K562 (cell line): ENCODE measurements around the gene C3orf70. TPM values are rescaled to one million over a fixed set of nuclear protein-coding genes. Genes with fewer than 3 reads are reported as not detected.

ENCODE experiments used
- ATAC-seq: fragments of 200-7000 bp; cut with Tn5 transposase; 3 replicates; pipeline ENCODE4 v1.9.1; 2020; ENCODE audit warnings: moderate library complexity
- BruUV-seq: library from RNA; stranded (reverse); fragments of 400-500 nt; replicated peaks from 2 replicates; lab custom pipeline; 2021; lab: Mats Ljungman, UMichigan
- CTCF ChIA-PET: fragments of 300-600 bp; formaldehyde crosslinking; extraction: SDS; loops from one replicate; lab custom pipeline; 2021; ENCODE audit warnings: low intra/inter-chr PET ratio; lab: Yijun Ruan, JAX
- POLR2A ChIA-PET: fragments of 300-600, 350-650 bp; sonication (Branson Sonifier 250); formaldehyde crosslinking; extraction: SDS; loops from one replicate; lab custom pipeline; 2021; ENCODE audit warnings: antibody characterized with exemption, inconsistent platforms; lab: Yijun Ruan, JAX
- DNase-seq, 4 experiments: peaks; one replicate each; pipeline versions ENCODE4 v3.0.0 to v3.0.0-alpha.2; 2011 to 2018; ENCODE audit warnings: low spot score in 3 of 4, mixed read lengths in 3 of 4; ENCODE audit errors: extremely low read depth in 1 of 4
- FAIRE-seq: peaks from 2 replicates; lab custom pipeline; 2011; peaks lifted over from hg19 to GRCh38; lab: Jason Lieb, UNC
- H2AFZ ChIP-seq: 2 replicates; pipeline ENCODE4 v1.6.0; 2011; ENCODE audit warnings: low read depth, low read length, control low read depth, inconsistent platforms
- H3K27ac ChIP-seq: fragments of 200-600 bp; 3 replicates; pipeline ENCODE4 v1.8.0; 2011; ENCODE audit warnings: low read depth, mild to moderate bottlenecking, control low read depth, inconsistent platforms, low read length, moderate library complexity, mixed read lengths; ENCODE audit errors: extremely low read depth
- H3K27me3 ChIP-seq, 2 experiments: fragments of 300-600 bp in 1 of 2; 2 replicates in 1 of 2; 3 replicates in 1 of 2; pipeline versions ENCODE4 v1.6.0 to v1.8.0; 2011; ENCODE audit warnings: inconsistent platforms in 2 of 2, low read length in 2 of 2, mild to moderate bottlenecking in 1 of 2, mixed read lengths in 1 of 2, moderate library complexity in 1 of 2; ENCODE audit not compliant: control insufficient read depth in 2 of 2, insufficient read depth in 2 of 2
- H3K36me3 ChIP-seq: fragments of 300-600 bp; 3 replicates; pipeline ENCODE4 v1.8.0; 2011; ENCODE audit warnings: mild to moderate bottlenecking, low read length, inconsistent platforms; ENCODE audit not compliant: control insufficient read depth, insufficient read depth
- H3K4me1 ChIP-seq, 2 experiments: fragments of 200-600 bp in 1 of 2; replicated peaks in 1 of 2; 2 replicates in 1 of 2; 3 replicates in 1 of 2; pipeline versions ENCODE4 v1.5.1 to v1.8.0; 2011; ENCODE audit warnings: inconsistent platforms in 2 of 2, low read length in 2 of 2, mild to moderate bottlenecking in 1 of 2, mixed read lengths in 1 of 2, moderate library complexity in 1 of 2; ENCODE audit not compliant: control insufficient read depth in 2 of 2, insufficient read depth in 2 of 2
- H3K4me2 ChIP-seq: 2 replicates; pipeline ENCODE4 v1.6.1; 2011; ENCODE audit warnings: low read length, control low read depth, inconsistent platforms, mixed read lengths; ENCODE audit not compliant: insufficient read depth
- H3K4me3 ChIP-seq: fragments of 200-600 bp; sonication (generic), shearing (Covaris generic); 2 replicates; pipeline ENCODE4 v1.5.1; 2016; ENCODE audit warnings: control low read depth, inconsistent platforms
- H3K79me2 ChIP-seq: fragments of 200-600 bp; 3 replicates; pipeline ENCODE4 v1.8.0; 2011; ENCODE audit warnings: low read length, inconsistent platforms; ENCODE audit not compliant: control insufficient read depth, insufficient read depth
- H3K9ac ChIP-seq, 2 experiments: 2 replicates each; pipeline versions ENCODE4 v1.6.0 to v1.6.1; 2011; ENCODE audit warnings: low read depth in 2 of 2, low read length in 2 of 2, control low read depth in 1 of 2, inconsistent platforms in 1 of 2, mild to moderate bottlenecking in 1 of 2, mixed read lengths in 1 of 2; ENCODE audit not compliant: insufficient read depth in 1 of 2
- H3K9me1 ChIP-seq: one replicate; pipeline ENCODE4 v1.6.0; 2011; ENCODE audit warnings: inconsistent platforms, mild to moderate bottlenecking, low read length, moderate library complexity; ENCODE audit not compliant: control insufficient read depth, insufficient read depth
- H3K9me3 ChIP-seq: replicated peaks from 2 replicates; pipeline ENCODE4 v1.5.1; 2011; ENCODE audit warnings: low read depth, low read length, inconsistent platforms; ENCODE audit not compliant: control insufficient read depth, insufficient read depth
- H4K20me1 ChIP-seq: replicated peaks from 2 replicates; pipeline ENCODE4 v1.6.1; 2011; ENCODE audit warnings: low read length, inconsistent platforms, mixed read lengths; ENCODE audit not compliant: control insufficient read depth, insufficient read depth
- BRD4 ChIP-seq: fragments of 200-600 bp; sonication (generic); IDR thresholded peaks from 2 replicates; pipeline ENCODE4 v1.6.1; 2017; ENCODE audit warnings: inconsistent platforms
- GTF3C2 ChIP-seq: IDR thresholded peaks from 3 replicates; pipeline ENCODE4 v1.6.1; 2011; ENCODE audit warnings: borderline replicate concordance, mild to moderate bottlenecking, moderate library complexity; ENCODE audit not compliant: insufficient read length; ENCODE audit errors: extremely low read depth
- SFPQ ChIP-seq: fragments of 200-400 bp; formaldehyde crosslinking; IDR thresholded peaks from 2 replicates; pipeline ENCODE4 v1.6.1; 2017; ENCODE audit warnings: mild to moderate bottlenecking, low read depth, low read length, moderate library complexity
- SIX5 ChIP-seq, 2 experiments: IDR thresholded peaks; 2 replicates each; pipeline ENCODE4 v1.6.1; 2011; ENCODE audit warnings: low read length in 2 of 2, borderline replicate concordance in 1 of 2, low read depth in 1 of 2, mild to moderate bottlenecking in 1 of 2, moderate library complexity in 1 of 2; ENCODE audit not compliant: insufficient read depth in 1 of 2
- ZNF239 ChIP-seq: fragments of 250-450 bp; sonication (Bioruptor Pico); IDR thresholded peaks from 2 replicates; pipeline ENCODE4 v1.4.0; 2020; ENCODE audit warnings: mild to moderate bottlenecking
- ZNF407 ChIP-seq: fragments of 450-650 bp; IDR thresholded peaks from 2 replicates; pipeline ENCODE4 v1.6.1; 2016; ENCODE audit warnings: low read depth
- ZNF644 ChIP-seq: fragments of 200-800 bp; sonication (Bioruptor generic); IDR thresholded peaks from 2 replicates; pipeline ENCODE4 v1.6.1; 2016; ENCODE audit warnings: low read depth, missing genetic modification characterization, missing compliant biosample characterization
- in situ Hi-C: fragments of 300-500 bp; cut with MboI; formaldehyde crosslinking; loops from 4 replicates; pipeline ENCODE4 v1.15.0; 2018; ENCODE audit warnings: inconsistent platforms, mixed read lengths
- intact Hi-C: fragments of 100-400 bp; cut with micrococcal nuclease; formaldehyde crosslinking; loops from 2 replicates; pipeline ENCODE4 v1.14.2; 2022
- polyA plus RNA-seq, 8 experiments: library from polyadenylated mRNA; depleted of rRNA in 4 of 8; stranded (reverse) in 5 of 8; unstranded in 3 of 8; fragments of >200 nt; fragmentation: Nextera tagmentation in 2 of 8; fragmentation: Illumina TruSeq in 1 of 8; extraction: Ambion mirVana in 2 of 8; extraction: Trizol in 1 of 8; gene quantifications; 2 replicates each; pipeline versions ENCODE4 v1.2.1 to v1.2.3, GENCODE V29; 2011 to 2014; ENCODE audit warnings: inconsistent platforms in 1 of 8, missing spikeins in 1 of 8
- total RNA-seq, 7 experiments: library from RNA; depleted of rRNA in 6 of 7; stranded (reverse); fragments of >200 nt in 6 of 7; fragmentation: Illumina TruSeq in 2 of 7; extraction: Trizol in 2 of 7; gene quantifications; 2 replicates each; pipeline versions ENCODE4 v1.2.1 to v1.2.3, GENCODE V29; 2011 to 2021; ENCODE audit warnings: low replicate concordance in 1 of 7

Gene C3orf70
- total and polyA plus RNA-seq, 9 of the 15 experiments (the other 6 are each of a cell fraction or from before 2014, with no cell fraction given): 0.01 to 0.04 (median 0.03) TPM; not detected in 6

GRCh38 chr3:185094697-185095096 lies 58.2 kb downstream of the C3orf70 start (continued):
- no peak for TF ChIP-seq ZNF407

- DNase-seq (no peak), ATAC-seq (no peak), FAIRE-seq (no peak)
- H3K9me3 ChIP-seq: peaks cover 2% of the 10 kb centered on the region; the same call in 1 of the 2 replicates
- in situ Hi-C loops: no loop called here
- H3K9me1 ChIP-seq: no peaks in the 10 kb centered on the region
- intact Hi-C loops: no loop called here
- no peaks in the 10 kb centered on the region for H3K4me1 ChIP-seq
- peaks cover 5 to 12% of the 10 kb centered on the region in 2 experiments; a peak in 4 of 5 replicates for H3K27me3 ChIP-seq
- H2AFZ ChIP-seq: no peak overlapping the region
- H3K9ac ChIP-seq: no peak overlapping the region
- no peak overlapping the region for H3K27ac ChIP-seq
- CTCF ChIA-PET: no interaction called here
- no peaks in the 10 kb centered on the region for H4K20me1 ChIP-seq
- H3K79me2 ChIP-seq: no peaks in the 10 kb centered on the region
- H3K4me3 ChIP-seq: no peak overlapping the region
- H3K4me2 ChIP-seq: no peak overlapping the region
- no peaks in the 10 kb centered on the region for H3K36me3 ChIP-seq
- no TSS peak for BruUV-seq
- POLR2A ChIA-PET: no interaction called here
- TF ChIP-seq BRD4: no peak
- no peak for TF ChIP-seq SIX5 (IDR thresholded peaks at IDR 0.05; ENCODE audit: borderline replicate concordance in 1 of 2, insufficient read depth in 1 of 2, low read depth in 1 of 2, low read length in 2 of 2)
- TF ChIP-seq ZNF239 (CRISPR knock-in tag): no peak
- TF ChIP-seq SFPQ: no peak
- TF ChIP-seq GTF3C2: no peak
- TF ChIP-seq ZNF644 (tag): no peak
Observed at GRCh38 chr3:185093116-185093515, 59.7 kb downstream of the C3orf70 start.
